Sigmoid colon (tissue), 7 donors: Measurements from ENCODE around the gene ITGB1. TPM values are rescaled to one million over a fixed set of nuclear protein-coding genes. Genes with fewer than 3 reads are reported as not detected.
"Not testable (repeated sequence)": the region's sequence is repeated elsewhere in the genome, so short reads cannot be mapped to it uniquely, and the experiment has no call there.

ENCODE experiments used
- DNase-seq: peaks from one replicate; pipeline ENCODE4 v3.0.0-alpha.2; 2019
- H3K27ac ChIP-seq, 4 donors: fragments of 200-600 bp; sonication (generic); one replicate each; pipeline ENCODE4 v1.5.1; 2016 to 2019; ENCODE audit warnings: mild to moderate bottlenecking in 1 of 4
- H3K27me3 ChIP-seq, 3 donors: fragments of 200-600 bp; sonication (generic); one replicate each; pipeline ENCODE4 v1.5.1; 2019; ENCODE audit warnings: mild to moderate bottlenecking in 1 of 3
- H3K36me3 ChIP-seq, 4 donors: fragments of 200-600 bp; sonication (generic); one replicate each; pipeline ENCODE4 v1.5.1; 2016 to 2019
- H3K4me1 ChIP-seq, 4 donors: fragments of 200-600 bp; sonication (generic); one replicate each; pipeline ENCODE4 v1.5.1; 2017 to 2019
- H3K4me3 ChIP-seq, 4 donors: fragments of 200-600 bp; sonication (generic); one replicate each; pipeline ENCODE4 v1.5.1; 2017 to 2019; ENCODE audit warnings: mild to moderate bottlenecking in 2 of 4, moderate library complexity in 1 of 4
- H3K9me3 ChIP-seq, 4 donors: fragments of 200-600 bp in 3 of 4; sonication (generic) in 3 of 4; one replicate each; pipeline versions ENCODE4 v1.5.1 to v1.6.1; 2013 to 2019
- EP300 ChIP-seq, 4 donors: sonication (generic); formaldehyde crosslinking; IDR thresholded peaks; one replicate each; pipeline ENCODE4 v1.6.1; 2017; ENCODE audit warnings: antibody characterized with exemption in 4 of 4
- POLR2A ChIP-seq, 2 donors: fragments of 450-650 bp; IDR thresholded peaks; one replicate each; pipeline ENCODE4 v1.6.1; 2016; ENCODE audit warnings: antibody characterized with exemption in 2 of 2, mild to moderate bottlenecking in 2 of 2, moderate library complexity in 2 of 2
- POLR2AphosphoS5 ChIP-seq, 4 donors: sonication (generic); formaldehyde crosslinking; IDR thresholded peaks; one replicate each; pipeline ENCODE4 v1.6.1; 2017; ENCODE audit warnings: antibody characterized with exemption in 4 of 4
- WGBS, 2 donors: extraction: QIAGEN DNeasy Blood & Tissue Kit; methylation state at CpG; one replicate each; pipeline ENCODE4 v1.1.7; 2013; 5-methylcytosine and 5-hydroxymethylcytosine counted together
- intact Hi-C: fragments of 100-400 bp; cut with DNase I; formaldehyde crosslinking; loops from one replicate; pipeline ENCODE4 v1.15.1; 2023
- polyA plus RNA-seq, 3 donors: library from polyadenylated mRNA; stranded (reverse); fragments of 200-250 nt; gene quantifications; one replicate each; pipeline ENCODE4 v1.2.3, GENCODE V29; 2013
- total RNA-seq, 4 donors: library from RNA; depleted of rRNA; stranded (reverse); fragments of >200 nt; gene quantifications; one replicate each; pipeline ENCODE4 v1.1.0, GENCODE V29; 2016
- TF ChIP-seq, protein P1 (sequence below), 4 experiments: fragments of 450-650 bp in 3 of 4; fragments of 200-600 bp in 1 of 4; IDR thresholded peaks; one replicate each; pipeline ENCODE4 v1.5.1; 2016 to 2019; ENCODE audit warnings: antibody characterized with exemption in 4 of 4, mild to moderate bottlenecking in 3 of 4, moderate library complexity in 2 of 4
- donor health status: healthy with polysubstance abuse.
- donor health status: Bipolar disorder and iron deficiency.
- donor health status: healthy.

ITGB1 gene
- total and polyA plus RNA-seq, 7 donors = 43.8 to 1,360 (median 588) TPM

DNA sequence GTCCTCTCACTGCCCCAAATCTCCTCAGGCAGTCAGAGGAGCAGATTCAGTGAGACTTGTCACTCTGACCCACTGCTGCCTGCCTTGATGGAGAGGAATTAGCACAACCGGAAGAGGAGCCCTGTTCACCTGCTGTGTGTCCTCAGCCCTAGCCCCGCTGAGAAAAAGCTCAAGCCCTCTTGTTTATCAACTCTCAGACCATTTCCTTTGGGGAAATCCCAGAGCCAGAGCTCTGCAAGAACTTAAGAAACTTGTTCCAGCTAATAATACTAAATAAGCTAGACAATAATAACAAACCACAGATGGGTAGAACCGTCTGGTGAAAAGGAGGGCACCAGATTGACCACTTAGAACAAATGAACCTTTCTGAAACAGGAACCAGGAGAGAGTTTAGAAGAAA lies 37.7 kb upstream of the ITGB1 start:
- 59 to 76% methylated on average over 3 of the region's 3 CpGs for WGBS, 2 donors
- DNase-seq = no peak
- Histone ChIP-seq H3K27ac (no peak overlapping the region), H3K4me1 (no peaks in the 10 kb centered on the region), H3K36me3 (no peaks in the 10 kb centered on the region), H3K4me3 (no peak overlapping the region), H3K27me3 (no peaks in the 10 kb centered on the region), H3K9me3 (peaks cover 0 to 3% (median 1%) of the 10 kb centered on the region in 4 donors)
- TF ChIP-seq EP300 (IDR thresholded peaks at IDR 0.05) (no peak), POLR2AphosphoS5 (IDR thresholded peaks at IDR 0.05) (no peak), POLR2A (IDR thresholded peaks at IDR 0.05) (no peak)
- TF ChIP-seq, protein P1, sequence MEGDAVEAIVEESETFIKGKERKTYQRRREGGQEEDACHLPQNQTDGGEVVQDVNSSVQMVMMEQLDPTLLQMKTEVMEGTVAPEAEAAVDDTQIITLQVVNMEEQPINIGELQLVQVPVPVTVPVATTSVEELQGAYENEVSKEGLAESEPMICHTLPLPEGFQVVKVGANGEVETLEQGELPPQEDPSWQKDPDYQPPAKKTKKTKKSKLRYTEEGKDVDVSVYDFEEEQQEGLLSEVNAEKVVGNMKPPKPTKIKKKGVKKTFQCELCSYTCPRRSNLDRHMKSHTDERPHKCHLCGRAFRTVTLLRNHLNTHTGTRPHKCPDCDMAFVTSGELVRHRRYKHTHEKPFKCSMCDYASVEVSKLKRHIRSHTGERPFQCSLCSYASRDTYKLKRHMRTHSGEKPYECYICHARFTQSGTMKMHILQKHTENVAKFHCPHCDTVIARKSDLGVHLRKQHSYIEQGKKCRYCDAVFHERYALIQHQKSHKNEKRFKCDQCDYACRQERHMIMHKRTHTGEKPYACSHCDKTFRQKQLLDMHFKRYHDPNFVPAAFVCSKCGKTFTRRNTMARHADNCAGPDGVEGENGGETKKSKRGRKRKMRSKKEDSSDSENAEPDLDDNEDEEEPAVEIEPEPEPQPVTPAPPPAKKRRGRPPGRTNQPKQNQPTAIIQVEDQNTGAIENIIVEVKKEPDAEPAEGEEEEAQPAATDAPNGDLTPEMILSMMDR (IDR thresholded peaks at IDR 0.05) = no peak
- intact Hi-C loops = no loop called here

DNA sequence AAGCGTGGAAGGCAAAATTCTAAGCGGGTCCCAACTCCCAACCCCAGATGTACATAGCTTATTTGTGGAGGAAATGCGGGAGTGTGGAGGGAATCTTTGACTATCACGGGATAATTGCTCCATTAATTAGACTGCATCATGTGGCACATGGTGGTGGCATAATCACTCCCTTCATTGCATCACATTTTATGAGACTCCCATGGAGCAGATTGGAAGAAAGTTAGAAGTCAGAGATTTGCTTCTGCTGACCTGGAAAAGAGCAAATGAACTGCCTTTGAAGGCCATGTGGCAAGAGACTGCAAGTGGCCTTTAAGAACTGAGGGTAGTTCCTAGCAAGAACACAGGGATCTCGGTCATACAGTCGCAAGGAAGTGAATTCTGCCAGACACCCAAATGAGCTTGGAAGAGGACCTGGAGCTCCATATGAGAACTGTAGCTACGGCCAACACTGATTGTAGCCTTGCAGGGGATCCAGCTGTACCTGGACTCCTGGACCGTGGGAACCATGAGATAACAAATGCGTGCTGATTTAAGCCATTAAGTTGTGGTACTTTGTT lies 37.1 kb upstream of the ITGB1 start:
- Histone ChIP-seq H3K4me3 (no peak overlapping the region), H3K4me1 (peaks cover 0 to 2% (median 0%) of the 10 kb centered on the region in 4 donors), H3K27me3 (no peaks in the 10 kb centered on the region), H3K27ac (no peak overlapping the region), H3K36me3 (no peaks in the 10 kb centered on the region), H3K9me3 (peaks cover 0 to 3% (median 1%) of the 10 kb centered on the region in 4 donors)
- WGBS, 2 donors = 88 to 90% methylated on average over 9 of the region's 9 CpGs
- no peak for DNase-seq
- intact Hi-C loops = no loop called here
- TF ChIP-seq POLR2A (IDR thresholded peaks at IDR 0.05) (no peak), EP300 (IDR thresholded peaks at IDR 0.05) (no peak), POLR2AphosphoS5 (IDR thresholded peaks at IDR 0.05) (no peak)
- TF ChIP-seq, protein P1 (IDR thresholded peaks at IDR 0.05) = no peak

GRCh38 chr10:32994632-32995031 lies 36.6 kb upstream of the ITGB1 start:
- H3K27ac ChIP-seq, H3K36me3 ChIP-seq, H3K9me3 ChIP-seq, DNase-seq, intact Hi-C loops, H3K27me3 ChIP-seq, H3K4me3 ChIP-seq, H3K4me1 ChIP-seq: not testable (repeated sequence)
- WGBS, 2 donors = 94 to 96% methylated on average over 2 of the region's 2 CpGs

GRCh38 chr10:32992310-32992709 lies 34.3 kb upstream of the ITGB1 start:
- intact Hi-C loops, H3K4me3 ChIP-seq, H3K27me3 ChIP-seq, H3K9me3 ChIP-seq, H3K4me1 ChIP-seq, H3K27ac ChIP-seq, DNase-seq, H3K36me3 ChIP-seq: not testable (repeated sequence)
- WGBS, 2 donors = 97% methylated on average over 4 of the region's 4 CpGs

- Histone ChIP-seq H3K27ac (no peak overlapping the region), H3K36me3 (no peaks in the 10 kb centered on the region), H3K9me3 (no peaks in the 10 kb centered on the region), H3K4me1 (peaks cover 0 to 6% (median 0%) of the 10 kb centered on the region in 4 donors), H3K4me3 (no peak overlapping the region), H3K27me3 (no peaks in the 10 kb centered on the region)
- intact Hi-C loops = no loop called here
- TF ChIP-seq POLR2A (IDR thresholded peaks at IDR 0.05) (no peak), POLR2AphosphoS5 (IDR thresholded peaks at IDR 0.05) (no peak), EP300 (IDR thresholded peaks at IDR 0.05) (no peak)
- TF ChIP-seq, protein P1 (IDR thresholded peaks at IDR 0.05) = no peak
- DNase-seq = no peak
These were observed 32.8 kb upstream of the ITGB1 start for GRCh38 chr10:32990811-32991210.

- H3K27me3 ChIP-seq = no peaks in the 10 kb centered on the region
- WGBS, 2 donors = 72 to 86% methylated on average over 3 of the region's 3 CpGs
- no peaks in the 10 kb centered on the region for H3K36me3 ChIP-seq
- peaks cover 0 to 9% (median 2%) of the 10 kb centered on the region in 4 donors for H3K4me1 ChIP-seq
- TF ChIP-seq, protein P1 (IDR thresholded peaks at IDR 0.05) = no peak
- no peak for TF ChIP-seq EP300 (IDR thresholded peaks at IDR 0.05)
- no peak for TF ChIP-seq POLR2A (IDR thresholded peaks at IDR 0.05)
- no peak for TF ChIP-seq POLR2AphosphoS5 (IDR thresholded peaks at IDR 0.05)
- intact Hi-C loops = no loop called here
- no peak overlapping the region for H3K27ac ChIP-seq
- no peak for DNase-seq
- no peak overlapping the region for H3K4me3 ChIP-seq
- H3K9me3 ChIP-seq = no peaks in the 10 kb centered on the region
These were observed 30.6 kb upstream of the ITGB1 start for GRCh38 chr10:32988604-32989003.
